HL-60 (cell line): ENCODE measurements around the gene DMD.

Experiments
- DNase-seq, 2 experiments: peaks; one replicate each; pipeline ENCODE4 v3.0.0-alpha.2; 2010 to 2020; ENCODE audit warnings: low read depth in 1 of 2, low spot score in 1 of 2
- H3K27ac ChIP-seq: fragments of 250-450 bp; sonication (Bioruptor Pico); replicated peaks from 2 replicates; pipeline ENCODE4 v1.5.1; 2020; ENCODE audit warnings: mild to moderate bottlenecking, moderate library complexity
- H3K27me3 ChIP-seq: fragments of 250-450 bp; sonication (Bioruptor Pico); 2 replicates; pipeline ENCODE4 v1.5.1; 2021; ENCODE audit warnings: mild to moderate bottlenecking, moderate library complexity; ENCODE audit not compliant: insufficient read depth, poor library complexity, severe bottlenecking
- H3K4me3 ChIP-seq: replicated peaks from 2 replicates; pipeline ENCODE4 v1.5.1; 2011; ENCODE audit warnings: mild to moderate bottlenecking, control low read depth, low read length; ENCODE audit not compliant: insufficient read depth
- CTCF ChIP-seq: IDR thresholded peaks from one replicate; pipeline ENCODE4 v1.5.1; 2011; ENCODE audit warnings: low read length, control low read depth, inconsistent platforms; ENCODE audit not compliant: insufficient read depth
- GABPA ChIP-seq: IDR thresholded peaks from 2 replicates; pipeline ENCODE4 v1.6.1; 2012; ENCODE audit warnings: low read depth
- POLR2AphosphoS5 ChIP-seq: IDR thresholded peaks from 2 replicates; pipeline ENCODE4 v1.6.1; 2012; ENCODE audit warnings: low read depth
- REST ChIP-seq: IDR thresholded peaks from 2 replicates; pipeline ENCODE4 v1.6.1; 2012; ENCODE audit warnings: low read depth; ENCODE audit not compliant: insufficient replicate concordance
- SPI1 ChIP-seq: IDR thresholded peaks from 2 replicates; pipeline ENCODE4 v1.6.1; 2012; ENCODE audit warnings: low read depth, mild to moderate bottlenecking, borderline replicate concordance

Gene DMD

GRCh38 chrX:32798990-32799389, 412.4 kb downstream of the DMD start:
- no peak for DNase-seq
- H3K4me3 ChIP-seq: no peak overlapping the region
- TF ChIP-seq REST: no peak
- no peak overlapping the region for H3K27ac ChIP-seq
- no peaks in the 10 kb centered on the region for H3K27me3 ChIP-seq

- Histone ChIP-seq H3K4me3 (no peak overlapping the region), H3K27ac (no peak overlapping the region), H3K27me3 (no peaks in the 10 kb centered on the region)
- TF ChIP-seq CTCF (no peak), SPI1 (no peak), REST (no peak), POLR2AphosphoS5 (no peak), GABPA (no peak)
- DNase-seq: no peak
These were observed 422.4 kb downstream of the DMD start for GRCh38 chrX:32788936-32789335.

- TF ChIP-seq REST (no peak), SPI1 (no peak), POLR2AphosphoS5 (no peak), GABPA (no peak), CTCF (no peak)
- no peak for DNase-seq
- H3K4me3 ChIP-seq: no peak overlapping the region
- H3K27ac ChIP-seq: no peak overlapping the region
- H3K27me3 ChIP-seq: no peaks in the 10 kb centered on the region
These were observed 431.2 kb downstream of the DMD start for GRCh38 chrX:32780109-32780508.

GRCh38 chrX:32778965-32779364, 432.4 kb downstream of the DMD start:
- Histone ChIP-seq H3K27ac (no peak overlapping the region), H3K27me3 (no peaks in the 10 kb centered on the region), H3K4me3 (no peak overlapping the region)
- no peak for DNase-seq
- TF ChIP-seq POLR2AphosphoS5 (no peak), SPI1 (no peak), CTCF (no peak), REST (no peak), GABPA (no peak)
